Hematopoietic multipotent progenitor cell treated with erythropoietin and hydrocortisone succinate and interleukin-3 and kit ligand, for 17 days (in vitro differentiated cells): Measurements from ENCODE around the gene TOR1B.
A peak's percentile ranks its signal among the peaks of the same experiment; 100 is the strongest.

Experiments used
- DNase-seq: peaks from one replicate; pipeline ENCODE4 v3.0.0-alpha.2; 2015; ENCODE audit warnings: low spot score

Gene TOR1B

GRCh38 chr9:129814432-129815223 is 11.6 kb downstream of the TOR1B start:
- no peak for DNase-seq

- no peak for DNase-seq
Observed at GRCh38 chr9:129815278-129815677, 12.3 kb downstream of the TOR1B start.

- DNase-seq = no peak
Observed at GRCh38 chr9:129816501-129817435, 13.8 kb downstream of the TOR1B start.

- DNase-seq = peak; percentile 42
Observed at GRCh38 chr9:129822898-129823541, 20.0 kb downstream of the TOR1B start.

- DNase-seq = no peak
Observed at GRCh38 chr9:129823542-129823934, 20.6 kb downstream of the TOR1B start.

GRCh38 chr9:129823935-129824601 is 21.1 kb downstream of the TOR1B start, which contains the start of gene TOR1A:
Gene TOR1A (minus strand): TSS chr9:129824136. CDS start chr9:129824085, 51 bp downstream.
- DNase-seq = peak; percentile 97

GRCh38 chr9:129826344-129826743 is 23.4 kb downstream of the TOR1B start:
- peak; percentile 89 for DNase-seq

GRCh38 chr9:129826759-129827158 is 23.8 kb downstream of the TOR1B start:
- DNase-seq = no peak

- no peak for DNase-seq
Observed at GRCh38 chr9:129828051-129828450, 25.1 kb downstream of the TOR1B start.

GRCh38 chr9:129828969-129829368 is 26.0 kb downstream of the TOR1B start:
- no peak for DNase-seq

- DNase-seq = no peak
Observed at GRCh38 chr9:129832982-129833381, 30.0 kb downstream of the TOR1B start.

- no peak for DNase-seq
Observed at GRCh38 chr9:129834489-129835127, 31.6 kb downstream of the TOR1B start.

- peak; percentile 99 for DNase-seq
Observed at GRCh38 chr9:129835128-129835859, 32.3 kb downstream of the TOR1B start, which contains the start of the genes C9orf78 and USP20. Gene C9orf78 (minus strand): TSS chr9:129835275. CDS start chr9:129835221, 54 bp downstream. Gene USP20 (plus strand): TSS chr9:129835458. CDS start chr9:129852556, 17,098 bp downstream.

- DNase-seq = peak; percentile 50
Observed at GRCh38 chr9:129835860-129836223, 32.9 kb downstream of the TOR1B start.

- DNase-seq = peak; percentile 53
Observed at GRCh38 chr9:129836311-129837007, 33.5 kb downstream of the TOR1B start.

GRCh38 chr9:129838707-129839259 is 35.8 kb downstream of the TOR1B start:
- DNase-seq = no peak

- no peak for DNase-seq
Observed at GRCh38 chr9:129839324-129840023, 36.5 kb downstream of the TOR1B start.

- DNase-seq = no peak
Observed at GRCh38 chr9:129840034-129840433, 37.0 kb downstream of the TOR1B start.

- no peak for DNase-seq
Observed at GRCh38 chr9:129841071-129841470, 38.1 kb downstream of the TOR1B start.
